Measurements from ENCODE around the gene NPB. TPM values are rescaled to one million over a fixed set of nuclear protein-coding genes. Genes with fewer than 3 reads are reported as not detected.

NPB gene
- polyA plus RNA-seq, 1 donor (not counting 4 experiments of a cell fraction or from before 2014, with no cell fraction given): not detected

- Histone ChIP-seq H3K27ac (ENCODE audit: control insufficient read depth, insufficient read depth, low read length) (no peak overlapping the region), H3K4me1 (ENCODE audit: control insufficient read depth, extremely low read depth, insufficient read depth, low read length) (peaks cover 33% of the 10 kb centered on the region), H3K27me3 (ENCODE audit: control insufficient read depth, extremely low read depth, insufficient read depth, low read length) (no peaks in the 10 kb centered on the region), H3K36me3 (ENCODE audit: control insufficient read depth in 2 of 2, extremely low read depth in 1 of 2, insufficient read depth in 2 of 2, low read length in 2 of 2) (peaks cover 24 to 30% of the 10 kb centered on the region in 2 experiments), H3K9me3 (ENCODE audit: control insufficient read depth, low read depth, low read length) (no peaks in the 10 kb centered on the region), H3K4me2 (ENCODE audit: control insufficient read depth, extremely low read depth, insufficient read depth, low read depth, low read length) (no peak overlapping the region), H3K79me2 (ENCODE audit: control insufficient read depth, insufficient read depth, low read length) (peaks cover 80% of the 10 kb centered on the region), H2AFZ (ENCODE audit: control insufficient read depth, low read length) (no peak overlapping the region), H3K9me1 (ENCODE audit: control insufficient read depth, extremely low read depth, insufficient read depth, low read length) (no peaks in the 10 kb centered on the region), H4K20me1 (ENCODE audit: control insufficient read depth, extremely low read depth, insufficient read depth, low read length) (peaks cover 12% of the 10 kb centered on the region), H3K4me3 (ENCODE audit: control insufficient read depth in 2 of 3, extremely low read depth in 1 of 3, insufficient read depth in 2 of 3, low read depth in 1 of 3, low read length in 3 of 3) (no peak overlapping the region), H3K9ac (ENCODE audit: control insufficient read depth, extremely low read depth, insufficient read depth, low read length) (no peak overlapping the region)
- no peak for FAIRE-seq
- no peak for DNase-seq (ENCODE audit: low read depth, low spot score)
- dilution Hi-C loops (cut with MboI; ENCODE audit: extremely low pct_ligation_motif_present, low sequenced_read_pairs): no loop called here
- TF ChIP-seq, protein P1, sequence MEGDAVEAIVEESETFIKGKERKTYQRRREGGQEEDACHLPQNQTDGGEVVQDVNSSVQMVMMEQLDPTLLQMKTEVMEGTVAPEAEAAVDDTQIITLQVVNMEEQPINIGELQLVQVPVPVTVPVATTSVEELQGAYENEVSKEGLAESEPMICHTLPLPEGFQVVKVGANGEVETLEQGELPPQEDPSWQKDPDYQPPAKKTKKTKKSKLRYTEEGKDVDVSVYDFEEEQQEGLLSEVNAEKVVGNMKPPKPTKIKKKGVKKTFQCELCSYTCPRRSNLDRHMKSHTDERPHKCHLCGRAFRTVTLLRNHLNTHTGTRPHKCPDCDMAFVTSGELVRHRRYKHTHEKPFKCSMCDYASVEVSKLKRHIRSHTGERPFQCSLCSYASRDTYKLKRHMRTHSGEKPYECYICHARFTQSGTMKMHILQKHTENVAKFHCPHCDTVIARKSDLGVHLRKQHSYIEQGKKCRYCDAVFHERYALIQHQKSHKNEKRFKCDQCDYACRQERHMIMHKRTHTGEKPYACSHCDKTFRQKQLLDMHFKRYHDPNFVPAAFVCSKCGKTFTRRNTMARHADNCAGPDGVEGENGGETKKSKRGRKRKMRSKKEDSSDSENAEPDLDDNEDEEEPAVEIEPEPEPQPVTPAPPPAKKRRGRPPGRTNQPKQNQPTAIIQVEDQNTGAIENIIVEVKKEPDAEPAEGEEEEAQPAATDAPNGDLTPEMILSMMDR (optimal IDR thresholded peaks at IDR 0.05 in 1 of 3, IDR thresholded peaks at IDR 0.05 in 1 of 3, conservative IDR thresholded peaks at IDR 0.05 in 1 of 3; ENCODE audit: extremely low read depth in 1 of 3, insufficient read depth in 2 of 3, low read length in 3 of 3): no peak
- no peak for TF ChIP-seq EZH2 (IDR thresholded peaks at IDR 0.05; ENCODE audit: low read length)
Measured at GRCh38 chr17:81921537-81921862, 19.5 kb downstream of the NPB start.

GRCh38 chr17:81921996-81922565 is 20.0 kb downstream of the NPB start:
- H3K79me2 ChIP-seq (ENCODE audit: control insufficient read depth, insufficient read depth, low read length): peaks cover 82% of the 10 kb centered on the region
- peaks cover 8% of the 10 kb centered on the region for H4K20me1 ChIP-seq (ENCODE audit: control insufficient read depth, extremely low read depth, insufficient read depth, low read length)
- no peaks in the 10 kb centered on the region for H3K27me3 ChIP-seq (ENCODE audit: control insufficient read depth, extremely low read depth, insufficient read depth, low read length)
- H3K27ac ChIP-seq (ENCODE audit: control insufficient read depth, insufficient read depth, low read length): no peak overlapping the region
- H3K9me3 ChIP-seq (ENCODE audit: control insufficient read depth, low read depth, low read length): no peaks in the 10 kb centered on the region
- H3K4me3 ChIP-seq (ENCODE audit: control insufficient read depth in 2 of 3, extremely low read depth in 1 of 3, insufficient read depth in 2 of 3, low read depth in 1 of 3, low read length in 3 of 3): no peak overlapping the region
- no peak for FAIRE-seq
- no peak for DNase-seq (ENCODE audit: low read depth, low spot score)
- no peaks in the 10 kb centered on the region for H3K9me1 ChIP-seq (ENCODE audit: control insufficient read depth, extremely low read depth, insufficient read depth, low read length)
- H3K9ac ChIP-seq (ENCODE audit: control insufficient read depth, extremely low read depth, insufficient read depth, low read length): no peak overlapping the region
- dilution Hi-C loops (cut with MboI; ENCODE audit: extremely low pct_ligation_motif_present, low sequenced_read_pairs): no loop called here
- TF ChIP-seq EZH2 (IDR thresholded peaks at IDR 0.05; ENCODE audit: low read length): no peak
- TF ChIP-seq, protein P1 (optimal IDR thresholded peaks at IDR 0.05 in 1 of 3, IDR thresholded peaks at IDR 0.05 in 1 of 3, conservative IDR thresholded peaks at IDR 0.05 in 1 of 3; ENCODE audit: extremely low read depth in 1 of 3, insufficient read depth in 2 of 3, low read length in 3 of 3): no peak
- H3K36me3 ChIP-seq (ENCODE audit: control insufficient read depth in 2 of 2, extremely low read depth in 1 of 2, insufficient read depth in 2 of 2, low read length in 2 of 2): peaks cover 24 to 30% of the 10 kb centered on the region in 2 experiments
- no peak overlapping the region for H3K4me2 ChIP-seq (ENCODE audit: control insufficient read depth, extremely low read depth, insufficient read depth, low read depth, low read length)
- H3K4me1 ChIP-seq (ENCODE audit: control insufficient read depth, extremely low read depth, insufficient read depth, low read length): peaks cover 28% of the 10 kb centered on the region
- H2AFZ ChIP-seq (ENCODE audit: control insufficient read depth, low read length): no peak overlapping the region
